MM.1S (cell line): Measurements from ENCODE around the gene SIPA1.

Experiments used
- EZH2 ChIP-seq: fragments of 300-600 bp; sonication (generic); optimal IDR thresholded peaks from 2 replicates; pipeline ENCODE3; 2017; ENCODE audit warnings: low read depth, mild to moderate bottlenecking, antibody characterized with exemption, low read length, mixed read lengths
- TF ChIP-seq, protein P1 (sequence below): fragments of 300-600 bp; sonication (generic); IDR thresholded peaks from 2 replicates; pipeline ENCODE4 v1.5.1; 2016; ENCODE audit warnings: antibody characterized with exemption, low read length, mixed read lengths

DNA sequence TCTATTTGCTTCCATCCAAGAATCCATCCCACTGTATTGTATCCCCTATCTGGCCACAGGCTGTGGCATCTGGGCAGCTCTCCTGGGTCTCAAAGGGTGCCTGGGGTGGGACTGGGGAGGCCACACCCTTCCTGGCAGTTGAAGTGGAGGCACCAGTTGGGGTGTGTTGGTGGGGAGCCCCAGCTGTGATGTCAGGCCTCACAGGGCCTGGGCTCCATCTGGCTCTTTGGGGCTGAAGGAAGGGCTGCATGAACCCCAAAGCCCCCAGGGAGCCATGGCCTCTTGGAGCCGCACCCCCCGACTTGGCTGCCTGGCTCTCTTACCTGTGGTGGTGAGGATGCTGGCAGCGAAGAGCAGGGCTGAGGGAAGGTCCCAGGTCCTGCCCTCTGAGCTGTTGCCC lies 42.8 kb upstream of the SIPA1 start:
- TF ChIP-seq, protein P1, sequence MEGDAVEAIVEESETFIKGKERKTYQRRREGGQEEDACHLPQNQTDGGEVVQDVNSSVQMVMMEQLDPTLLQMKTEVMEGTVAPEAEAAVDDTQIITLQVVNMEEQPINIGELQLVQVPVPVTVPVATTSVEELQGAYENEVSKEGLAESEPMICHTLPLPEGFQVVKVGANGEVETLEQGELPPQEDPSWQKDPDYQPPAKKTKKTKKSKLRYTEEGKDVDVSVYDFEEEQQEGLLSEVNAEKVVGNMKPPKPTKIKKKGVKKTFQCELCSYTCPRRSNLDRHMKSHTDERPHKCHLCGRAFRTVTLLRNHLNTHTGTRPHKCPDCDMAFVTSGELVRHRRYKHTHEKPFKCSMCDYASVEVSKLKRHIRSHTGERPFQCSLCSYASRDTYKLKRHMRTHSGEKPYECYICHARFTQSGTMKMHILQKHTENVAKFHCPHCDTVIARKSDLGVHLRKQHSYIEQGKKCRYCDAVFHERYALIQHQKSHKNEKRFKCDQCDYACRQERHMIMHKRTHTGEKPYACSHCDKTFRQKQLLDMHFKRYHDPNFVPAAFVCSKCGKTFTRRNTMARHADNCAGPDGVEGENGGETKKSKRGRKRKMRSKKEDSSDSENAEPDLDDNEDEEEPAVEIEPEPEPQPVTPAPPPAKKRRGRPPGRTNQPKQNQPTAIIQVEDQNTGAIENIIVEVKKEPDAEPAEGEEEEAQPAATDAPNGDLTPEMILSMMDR: no peak
- no peak for TF ChIP-seq EZH2
